Sigmoid colon (tissue), 4 donors: ENCODE measurements around the gene AMFR.

Source experiments
- CTCF ChIP-seq, 4 experiments: fragments of 450-650 bp in 3 of 4; fragments of 200-600 bp in 1 of 4; IDR thresholded peaks; one replicate each; pipeline ENCODE4 v1.5.1; 2016 to 2019; ENCODE audit warnings: antibody characterized with exemption in 4 of 4, mild to moderate bottlenecking in 3 of 4, moderate library complexity in 2 of 4
- EP300 ChIP-seq, 4 donors: sonication (generic); formaldehyde crosslinking; IDR thresholded peaks; one replicate each; pipeline ENCODE4 v1.6.1; 2017; ENCODE audit warnings: antibody characterized with exemption in 4 of 4
- POLR2A ChIP-seq, 2 donors: fragments of 450-650 bp; IDR thresholded peaks; one replicate each; pipeline ENCODE4 v1.6.1; 2016; ENCODE audit warnings: antibody characterized with exemption in 2 of 2, mild to moderate bottlenecking in 2 of 2, moderate library complexity in 2 of 2
- POLR2AphosphoS5 ChIP-seq, 4 donors: sonication (generic); formaldehyde crosslinking; IDR thresholded peaks; one replicate each; pipeline ENCODE4 v1.6.1; 2017; ENCODE audit warnings: antibody characterized with exemption in 4 of 4

- TF ChIP-seq CTCF (IDR thresholded peaks at IDR 0.05) (no peak), POLR2A (IDR thresholded peaks at IDR 0.05) (no peak), POLR2AphosphoS5 (IDR thresholded peaks at IDR 0.05) (no peak), EP300 (IDR thresholded peaks at IDR 0.05) (no peak)
These were observed 26.3 kb downstream of the AMFR start for GRCh38 chr16:56399047-56399446.
